ENCODE measurements around the gene ARAF.

The ARAF gene

DNA sequence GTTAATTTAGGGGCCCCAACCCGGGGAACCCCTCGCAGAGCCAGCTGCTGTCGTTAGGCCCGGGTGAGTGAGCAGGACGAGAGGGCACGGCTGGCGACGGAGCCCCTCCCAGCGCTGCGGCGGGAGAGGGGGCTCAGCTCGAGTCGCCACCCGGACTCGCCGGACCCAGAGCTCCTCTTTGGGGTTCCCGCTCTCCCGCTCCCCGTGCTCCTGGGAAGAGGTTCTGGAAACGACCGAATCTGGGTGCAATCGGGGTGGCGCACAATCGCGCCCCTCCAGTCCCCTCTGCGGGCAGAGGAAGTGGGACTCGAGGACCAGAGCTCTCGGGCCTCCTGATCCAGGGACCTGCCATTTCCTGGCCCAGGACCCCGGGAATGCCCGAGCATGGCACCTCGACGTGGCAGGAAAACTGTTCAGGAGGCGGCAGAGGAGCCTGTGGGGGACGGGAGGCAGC, 37.3 kb upstream of the ARAF start:
- H3K4me3 ChIP-seq (ENCODE audit: low read depth, low read length): peak overlapping the region; percentile 51
- no peak for DNase-seq (ENCODE audit: low read depth)
- TF ChIP-seq, protein P1, sequence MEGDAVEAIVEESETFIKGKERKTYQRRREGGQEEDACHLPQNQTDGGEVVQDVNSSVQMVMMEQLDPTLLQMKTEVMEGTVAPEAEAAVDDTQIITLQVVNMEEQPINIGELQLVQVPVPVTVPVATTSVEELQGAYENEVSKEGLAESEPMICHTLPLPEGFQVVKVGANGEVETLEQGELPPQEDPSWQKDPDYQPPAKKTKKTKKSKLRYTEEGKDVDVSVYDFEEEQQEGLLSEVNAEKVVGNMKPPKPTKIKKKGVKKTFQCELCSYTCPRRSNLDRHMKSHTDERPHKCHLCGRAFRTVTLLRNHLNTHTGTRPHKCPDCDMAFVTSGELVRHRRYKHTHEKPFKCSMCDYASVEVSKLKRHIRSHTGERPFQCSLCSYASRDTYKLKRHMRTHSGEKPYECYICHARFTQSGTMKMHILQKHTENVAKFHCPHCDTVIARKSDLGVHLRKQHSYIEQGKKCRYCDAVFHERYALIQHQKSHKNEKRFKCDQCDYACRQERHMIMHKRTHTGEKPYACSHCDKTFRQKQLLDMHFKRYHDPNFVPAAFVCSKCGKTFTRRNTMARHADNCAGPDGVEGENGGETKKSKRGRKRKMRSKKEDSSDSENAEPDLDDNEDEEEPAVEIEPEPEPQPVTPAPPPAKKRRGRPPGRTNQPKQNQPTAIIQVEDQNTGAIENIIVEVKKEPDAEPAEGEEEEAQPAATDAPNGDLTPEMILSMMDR (IDR thresholded peaks at IDR 0.05; ENCODE audit: low read depth, low read length, missing control alignments): no peak

DNA sequence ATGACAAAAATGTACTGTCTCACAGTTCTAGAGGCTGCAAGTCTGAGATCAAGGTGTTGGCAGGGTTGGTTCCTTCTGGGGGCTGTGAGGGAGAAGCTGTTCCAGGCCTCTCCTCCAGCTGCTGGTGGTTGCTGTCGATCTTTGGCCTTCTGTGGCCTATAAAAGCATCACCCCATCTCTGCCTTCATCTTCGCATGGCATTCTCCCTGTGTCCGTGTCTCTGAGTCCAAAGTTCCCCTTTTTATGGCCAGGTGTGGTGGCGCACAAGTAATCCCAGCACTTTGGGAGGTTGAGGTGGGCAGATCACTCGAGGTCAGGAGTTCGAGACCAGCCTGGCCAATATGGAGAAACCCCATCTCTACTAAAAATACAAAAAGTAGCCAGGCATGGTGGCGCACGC, 31.5 kb upstream of the ARAF start:
- DNase-seq (ENCODE audit: low read depth): no peak
- H3K4me3 ChIP-seq (ENCODE audit: low read depth, low read length): no peak overlapping the region
- TF ChIP-seq, protein P1 (IDR thresholded peaks at IDR 0.05; ENCODE audit: low read depth, low read length, missing control alignments): no peak

DNA sequence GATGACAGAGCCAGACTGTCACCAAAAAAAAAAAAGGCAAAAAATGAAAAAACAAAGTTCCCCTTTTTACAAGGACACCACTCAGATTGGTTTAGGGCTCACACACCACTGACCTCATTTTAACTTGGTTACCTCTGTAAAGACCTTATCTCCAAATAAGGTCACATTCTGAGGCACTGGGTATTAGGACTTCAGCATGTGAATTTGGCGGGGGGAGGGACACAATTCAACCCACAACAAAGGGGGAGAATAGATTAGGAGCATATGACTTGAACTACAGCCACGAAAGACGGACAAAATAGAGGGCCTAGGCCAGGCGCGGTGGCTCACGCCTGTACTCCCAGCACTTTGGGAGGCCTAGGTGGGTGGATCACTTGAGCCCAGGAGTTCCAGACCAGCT, 31.0 kb upstream of the ARAF start:
- TF ChIP-seq, protein P1 (IDR thresholded peaks at IDR 0.05; ENCODE audit: low read depth, low read length, missing control alignments): no peak
- H3K4me3 ChIP-seq (ENCODE audit: low read depth, low read length): no peak overlapping the region
- no peak for DNase-seq (ENCODE audit: low read depth)

DNA sequence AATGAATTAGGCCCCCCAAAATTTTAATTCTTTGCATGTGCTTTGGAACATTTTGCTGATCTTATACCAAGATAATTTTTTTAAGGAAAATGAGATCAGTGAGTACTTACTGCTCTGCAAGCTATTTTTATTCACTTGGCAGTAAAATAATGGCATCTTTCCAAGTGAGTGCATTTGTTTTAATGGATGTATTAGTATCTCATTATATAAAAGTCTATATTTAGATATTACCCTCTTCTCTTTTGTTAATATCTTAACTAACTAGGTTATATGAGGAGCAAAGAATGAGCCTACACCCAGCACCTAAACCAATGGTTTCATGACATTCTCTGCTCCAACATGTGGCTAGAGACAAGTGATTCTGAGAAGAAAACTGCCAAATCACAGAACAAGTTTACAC, 21.1 kb upstream of the ARAF start:
- DNase-seq (ENCODE audit: low read depth): no peak
- H3K4me3 ChIP-seq (ENCODE audit: low read depth, low read length): no peak overlapping the region
- TF ChIP-seq, protein P1 (IDR thresholded peaks at IDR 0.05; ENCODE audit: low read depth, low read length, missing control alignments): no peak

- TF ChIP-seq, protein P1 (IDR thresholded peaks at IDR 0.05; ENCODE audit: low read depth, low read length, missing control alignments): no peak
- no peak overlapping the region for H3K4me3 ChIP-seq (ENCODE audit: low read depth, low read length)
- DNase-seq (ENCODE audit: low read depth): no peak
These were observed 20.1 kb upstream of the ARAF start for GRCh38 chrX:47540754-47541538.

- DNase-seq (ENCODE audit: low read depth): no peak
- TF ChIP-seq, protein P1 (IDR thresholded peaks at IDR 0.05; ENCODE audit: low read depth, low read length, missing control alignments): no peak
- H3K4me3 ChIP-seq (ENCODE audit: low read depth, low read length): no peak overlapping the region
These were observed 17.5 kb upstream of the ARAF start for GRCh38 chrX:47543496-47543895.
